K562 (cell line): ENCODE results near the gene CTXN1. TPM values are rescaled to one million over a fixed set of nuclear protein-coding genes. Genes with fewer than 3 reads are reported as not detected.

ENCODE experiments used
- ARID3B ChIP-seq: fragments of 250-450 bp; sonication (Bioruptor Pico); IDR thresholded peaks from 2 replicates; pipeline ENCODE4 v1.4.0; 2020; ENCODE audit warnings: borderline replicate concordance
- CLOCK ChIP-seq: fragments of 250-450 bp; sonication (Bioruptor Pico); IDR thresholded peaks from 2 replicates; pipeline ENCODE4 v1.4.0; 2020; ENCODE audit warnings: mild to moderate bottlenecking, moderate library complexity, borderline replicate concordance
- HDAC2 ChIP-seq: fragments of 450-650 bp; IDR thresholded peaks from 2 replicates; pipeline ENCODE4 v1.6.1; 2016; ENCODE audit warnings: mild to moderate bottlenecking
- HOMEZ ChIP-seq: fragments of 250-450 bp; sonication (Bioruptor Pico); IDR thresholded peaks from 2 replicates; pipeline ENCODE4 v1.4.0; 2020; ENCODE audit warnings: mild to moderate bottlenecking, moderate library complexity
- JUND ChIP-seq, 2 experiments: IDR thresholded peaks; 2 replicates in 1 of 2; 3 replicates in 1 of 2; pipeline ENCODE4 v1.6.1; 2011; ENCODE audit warnings: borderline replicate concordance in 2 of 2, low read depth in 2 of 2, low read length in 2 of 2, improper control_type of control experiment in 1 of 2, missing biosample characterization in 1 of 2, missing genetic modification characterization in 1 of 2, missing genetic modification reagents in 1 of 2
- MBD1 ChIP-seq: fragments of 250-450 bp; sonication (Bioruptor Pico); IDR thresholded peaks from 2 replicates; pipeline ENCODE4 v1.8.0; 2022; ENCODE audit warnings: inconsistent platforms
- OTX1 ChIP-seq: fragments of 450-650 bp; formaldehyde crosslinking; IDR thresholded peaks from 2 replicates; pipeline ENCODE4 v1.4.0; 2022; ENCODE audit warnings: mild to moderate bottlenecking
- PHF8 ChIP-seq: fragments of 200-600 bp; sonication (generic); IDR thresholded peaks from 2 replicates; pipeline ENCODE4 v1.6.1; 2012; ENCODE audit warnings: mixed run types, mild to moderate bottlenecking, inconsistent platforms, low read length, moderate library complexity, borderline replicate concordance
- PRDM10 ChIP-seq: fragments of 450-650 bp; IDR thresholded peaks from 2 replicates; pipeline ENCODE4 v1.6.1; 2018; ENCODE audit not compliant: partially characterized antibody
- PYGO2 ChIP-seq: fragments of 450-650 bp; IDR thresholded peaks from 2 replicates; pipeline ENCODE4 v1.6.1; 2016; ENCODE audit warnings: mild to moderate bottlenecking, missing genetic modification characterization, moderate library complexity, missing compliant biosample characterization
- SPI1 ChIP-seq: IDR thresholded peaks from 2 replicates; pipeline ENCODE4 v1.6.1; 2011; ENCODE audit warnings: low read depth, low read length, control low read depth, borderline replicate concordance
- TCF3 ChIP-seq: sonication (generic); formaldehyde crosslinking; IDR thresholded peaks from 2 replicates; pipeline ENCODE4 v1.4.0; 2020; ENCODE audit warnings: mild to moderate bottlenecking, missing genetic modification reagents
- ZNF133 ChIP-seq: fragments of 250-450 bp; sonication (Bioruptor Pico); IDR thresholded peaks from 2 replicates; pipeline ENCODE4 v1.4.0; 2020; ENCODE audit warnings: mild to moderate bottlenecking
- polyA plus RNA-seq, 8 experiments: library from polyadenylated mRNA; depleted of rRNA in 4 of 8; stranded (reverse) in 5 of 8; unstranded in 3 of 8; fragments of >200 nt; fragmentation: Nextera tagmentation in 2 of 8; fragmentation: Illumina TruSeq in 1 of 8; extraction: Ambion mirVana in 2 of 8; extraction: Trizol in 1 of 8; gene quantifications; 2 replicates each; pipeline versions ENCODE4 v1.2.1 to v1.2.3, GENCODE V29; 2011 to 2014; ENCODE audit warnings: inconsistent platforms in 1 of 8, missing spikeins in 1 of 8
- total RNA-seq, 7 experiments: library from RNA; depleted of rRNA in 6 of 7; stranded (reverse); fragments of >200 nt in 6 of 7; fragmentation: Illumina TruSeq in 2 of 7; extraction: Trizol in 2 of 7; gene quantifications; 2 replicates each; pipeline versions ENCODE4 v1.2.1 to v1.2.3, GENCODE V29; 2011 to 2021; ENCODE audit warnings: low replicate concordance in 1 of 7

CTXN1 gene
- total and polyA plus RNA-seq, 9 of the 15 experiments (the other 6 are each of a cell fraction or from before 2014, with no cell fraction given) = 0.15 to 37.4 (median 1.8) TPM; not detected in 2

GRCh38 chr19:7943444-7944176 is 17.7 kb upstream of the CTXN1 start, which contains the start of gene TIMM44 (continued):
- TF ChIP-seq PRDM10 = no peak
- no peak; the same call in 1 of the 2 replicates for TF ChIP-seq TCF3
- no peak for TF ChIP-seq CLOCK (CRISPR knock-in tag)
- TF ChIP-seq MBD1 = no peak
- TF ChIP-seq JUND (IDR thresholded peaks at IDR 0.05; ENCODE audit: borderline replicate concordance, low read depth, low read length) = peak; percentile 94
- TF ChIP-seq JUND (tag; IDR thresholded peaks at IDR 0.05; ENCODE audit: borderline replicate concordance, low read depth, low read length) = peak; percentile 37; the same call in 1 of the 3 replicates
- no peak for TF ChIP-seq SPI1
- peak; percentile 96 for TF ChIP-seq PHF8
- no peak for TF ChIP-seq ZNF133
- TF ChIP-seq HOMEZ (CRISPR knock-in tag) = no peak
- TF ChIP-seq PYGO2 (tag) = no peak
- no peak for TF ChIP-seq OTX1
- TF ChIP-seq ARID3B (CRISPR knock-in tag) = 0 out of 2 replicates have a peak, but pooled peaks have one; percentile 21
- TF ChIP-seq HDAC2 = peak; percentile 95
